GM13977 (cell line): ENCODE data around the gene CCDC88B.
"Not testable (repeated sequence)": the region's sequence is repeated elsewhere in the genome, so short reads cannot be mapped to it uniquely, and the experiment has no call there.

Source experiments
- DNase-seq: peaks from one replicate; pipeline ENCODE4 v3.0.0; 2012; ENCODE audit warnings: low spot score
- CTCF ChIP-seq: IDR thresholded peaks from 2 replicates; pipeline ENCODE4 v1.5.1; 2012; ENCODE audit warnings: mild to moderate bottlenecking, control low read depth; ENCODE audit not compliant: insufficient read depth; ENCODE audit errors: extremely low read depth, missing control alignments
- in situ Hi-C: fragments of 300-500 bp; cut with MboI; formaldehyde crosslinking; loops from one replicate; pipeline ENCODE4 v1.12.0; 2022; ENCODE audit warnings: low sequenced_read_pairs, low pct_unique_long_range_greater_than_20kb, mixed read lengths, inconsistent platforms; ENCODE audit not compliant: unreplicated experiment

The CCDC88B gene

GRCh38 chr11:64314146-64314804, 25.7 kb upstream of the CCDC88B start:
- in situ Hi-C loops, result no loop called here
- peak; percentile 16 for TF ChIP-seq CTCF
- DNase-seq, result no peak

- in situ Hi-C loops, result no loop called here
- TF ChIP-seq CTCF, result no peak
- no peak for DNase-seq
Observed at GRCh38 chr11:64314805-64315561, 25.0 kb upstream of the CCDC88B start.

- in situ Hi-C loops, DNase-seq: not testable (repeated sequence)
Observed at GRCh38 chr11:64315667-64316526, 24.1 kb upstream of the CCDC88B start.

- DNase-seq, result no peak
- TF ChIP-seq CTCF, result peak; percentile 18
- in situ Hi-C loops, result no loop called here
Observed at GRCh38 chr11:64316672-64317324, 23.2 kb upstream of the CCDC88B start.

GRCh38 chr11:64317325-64317960, 22.6 kb upstream of the CCDC88B start, which contains the start of gene TRMT112:
Gene TRMT112, minus strand, starts transcription at chr11:64317559. Its CDS starts 33 bp downstream, at chr11:64317526.
- TF ChIP-seq CTCF, result no peak
- peak; percentile 95 for DNase-seq
- in situ Hi-C loops, result no loop called here

GRCh38 chr11:64317961-64318765, 21.8 kb upstream of the CCDC88B start, which contains the start of gene PRDX5:
Gene PRDX5, plus strand, starts transcription at chr11:64318121. Its CDS starts 95 bp downstream, at chr11:64318216.
- DNase-seq, result peak; percentile 97
- TF ChIP-seq CTCF, result peak; percentile 72
- in situ Hi-C loops, result no loop called here
